Tongue (tissue), 2 donors: ENCODE results near the gene CHD1L. TPM values are rescaled to one million over a fixed set of nuclear protein-coding genes. Genes with fewer than 3 reads are reported as not detected.
"Not testable (repeated sequence)": the region's sequence is repeated elsewhere in the genome, so short reads cannot be mapped to it uniquely, and the experiment has no call there.

Source experiments
- DNase-seq: peaks from one replicate; pipeline ENCODE4 v3.0.0-alpha.2; 2015
- total RNA-seq: library from RNA; depleted of rRNA; stranded (reverse); fragments of >200 nt; gene quantifications from one replicate; pipeline ENCODE4 v1.2.3, GENCODE V29; 2014

The CHD1L gene
- total RNA-seq, 1 donor from 2014 or later, result 32.7 TPM

DNA sequence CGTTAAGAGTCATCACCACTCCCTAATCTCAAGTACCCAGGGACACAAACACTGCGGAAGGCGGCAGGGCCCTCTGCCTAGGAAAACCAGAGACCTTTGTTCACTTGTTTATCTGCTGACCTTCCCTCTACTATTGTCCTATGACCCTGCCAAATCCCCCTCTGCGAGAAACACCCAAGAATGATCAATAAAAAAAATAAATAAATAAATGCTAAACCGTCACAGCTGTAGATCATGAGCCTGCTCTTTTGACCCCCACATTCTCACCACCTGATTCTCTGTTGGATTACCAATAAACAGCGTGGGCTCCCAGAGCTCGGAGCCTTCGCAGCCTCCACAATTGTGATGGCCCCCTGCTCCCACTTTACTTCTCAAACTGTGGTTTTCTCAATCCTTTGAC, 8.6 kb upstream of the CHD1L start:
- DNase-seq, result not testable (repeated sequence)

DNA sequence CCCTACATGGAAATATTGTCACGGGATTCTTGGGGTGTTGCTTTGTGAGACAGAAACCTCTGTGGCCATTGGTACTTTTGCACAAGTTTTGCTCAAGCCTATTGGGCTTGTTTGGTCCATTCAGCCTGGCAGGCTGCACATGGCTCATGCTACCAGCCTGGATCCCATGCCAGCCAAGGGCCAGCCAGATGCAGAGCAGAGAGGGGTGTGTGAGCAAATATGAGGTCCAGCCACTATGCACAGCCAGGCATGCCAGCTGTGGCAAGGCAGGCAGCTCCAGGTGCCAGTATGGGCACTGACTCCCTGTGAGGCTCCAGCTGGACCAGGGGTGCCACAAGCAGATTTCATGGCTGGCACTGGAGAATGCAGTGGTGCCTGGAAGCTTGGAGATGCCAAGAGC, 6.7 kb upstream of the CHD1L start:
- DNase-seq, result no peak

DNA sequence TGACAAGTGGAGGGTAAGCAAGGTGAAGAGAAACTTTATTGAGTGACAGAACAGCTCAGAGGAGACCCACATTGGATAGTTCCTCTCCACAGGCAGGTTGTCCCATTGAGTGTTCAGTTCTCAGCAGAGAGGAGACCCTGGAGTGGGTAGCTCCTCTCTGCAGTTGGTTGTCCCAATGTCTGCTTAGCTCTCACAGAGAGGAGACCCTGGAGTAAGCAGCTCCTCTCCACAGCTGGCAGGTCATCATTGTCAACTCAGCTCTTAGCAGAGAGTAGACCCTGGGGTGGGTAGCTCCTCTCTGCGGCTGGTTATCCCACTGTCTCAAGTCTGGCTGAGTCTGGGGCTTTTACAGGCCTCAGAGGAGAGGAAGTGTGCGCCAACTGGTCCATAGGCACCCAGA, 6.0 kb upstream of the CHD1L start:
- DNase-seq, result no peak

DNA sequence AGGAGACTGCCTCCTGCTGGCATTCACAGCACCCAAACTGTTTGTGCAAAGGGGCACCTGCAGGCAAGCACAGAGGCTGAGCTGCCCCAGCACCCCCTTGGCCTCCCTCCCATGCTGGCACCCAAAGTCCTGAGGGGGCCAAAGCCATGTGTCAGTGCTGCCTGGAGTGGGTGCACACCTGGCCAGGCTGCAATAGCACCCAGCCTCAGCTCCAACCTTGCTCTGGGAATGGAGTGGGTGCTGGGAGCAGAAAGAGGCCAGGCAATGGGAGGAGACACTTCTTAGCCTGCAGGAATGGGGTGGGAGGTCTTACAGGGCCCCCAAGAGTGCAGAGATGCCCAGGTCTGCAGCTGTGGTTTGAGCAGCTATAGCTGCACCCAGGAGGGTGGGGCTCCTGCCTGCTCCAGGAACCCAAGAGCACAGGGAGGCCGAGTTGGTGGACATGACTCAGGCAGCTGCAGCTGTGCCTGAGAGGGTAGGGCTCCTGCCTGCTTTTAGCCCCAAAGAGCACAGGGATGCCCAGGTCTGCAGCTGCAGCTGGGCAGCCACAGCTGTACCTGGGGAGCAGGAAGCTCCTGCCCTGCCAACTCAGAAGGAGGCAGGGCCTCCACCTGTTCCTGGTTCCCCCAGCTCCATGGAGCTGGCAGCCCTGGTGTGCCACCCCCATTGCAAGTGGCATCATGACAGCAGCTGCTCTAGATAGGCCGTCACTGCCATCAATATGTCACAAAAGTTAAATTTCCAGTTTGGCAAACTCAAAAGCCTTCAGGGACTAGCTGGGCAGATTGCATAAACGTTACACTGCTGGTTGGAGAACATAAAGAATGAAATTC, 5.3 kb upstream of the CHD1L start:
- no peak for DNase-seq

DNA sequence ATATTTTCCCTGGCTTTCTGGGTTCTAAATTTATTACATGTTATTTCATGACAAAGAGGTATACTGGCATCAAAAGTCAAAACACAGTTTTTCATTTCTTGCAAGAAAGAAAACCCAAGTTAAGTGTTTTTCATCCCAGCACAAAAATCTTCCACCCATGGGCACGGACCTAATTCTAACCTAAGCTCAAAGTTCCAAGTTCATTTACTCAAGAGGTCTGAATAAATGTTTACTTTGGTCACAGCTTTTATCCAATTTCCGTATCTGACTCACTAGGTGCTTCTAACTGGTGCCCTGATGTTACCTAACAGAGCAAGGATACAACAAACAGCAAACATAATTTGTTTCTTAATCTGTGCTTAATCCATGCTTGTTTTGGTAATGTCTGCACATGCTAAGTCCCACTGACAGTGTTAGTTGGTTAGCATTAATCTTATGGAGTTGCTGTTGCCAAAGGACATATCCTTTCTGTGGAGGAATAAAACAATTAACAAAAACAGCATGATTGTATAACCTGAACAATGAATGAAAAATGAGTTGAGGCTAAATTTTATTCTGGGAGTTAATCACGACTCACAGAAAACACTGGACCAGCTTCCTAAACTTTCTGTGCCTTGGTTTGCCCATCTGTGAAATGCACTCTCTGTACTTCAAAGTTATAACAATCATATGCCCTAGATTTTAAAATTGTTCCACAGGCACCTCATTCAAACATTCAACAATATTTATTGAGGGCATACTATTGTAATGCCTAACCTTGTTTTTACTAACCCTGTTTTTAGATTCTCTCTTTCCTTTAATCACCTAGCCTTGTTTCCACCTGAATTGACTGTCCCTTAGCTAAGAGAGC, 4.2 kb upstream of the CHD1L start:
- no peak for DNase-seq

DNA sequence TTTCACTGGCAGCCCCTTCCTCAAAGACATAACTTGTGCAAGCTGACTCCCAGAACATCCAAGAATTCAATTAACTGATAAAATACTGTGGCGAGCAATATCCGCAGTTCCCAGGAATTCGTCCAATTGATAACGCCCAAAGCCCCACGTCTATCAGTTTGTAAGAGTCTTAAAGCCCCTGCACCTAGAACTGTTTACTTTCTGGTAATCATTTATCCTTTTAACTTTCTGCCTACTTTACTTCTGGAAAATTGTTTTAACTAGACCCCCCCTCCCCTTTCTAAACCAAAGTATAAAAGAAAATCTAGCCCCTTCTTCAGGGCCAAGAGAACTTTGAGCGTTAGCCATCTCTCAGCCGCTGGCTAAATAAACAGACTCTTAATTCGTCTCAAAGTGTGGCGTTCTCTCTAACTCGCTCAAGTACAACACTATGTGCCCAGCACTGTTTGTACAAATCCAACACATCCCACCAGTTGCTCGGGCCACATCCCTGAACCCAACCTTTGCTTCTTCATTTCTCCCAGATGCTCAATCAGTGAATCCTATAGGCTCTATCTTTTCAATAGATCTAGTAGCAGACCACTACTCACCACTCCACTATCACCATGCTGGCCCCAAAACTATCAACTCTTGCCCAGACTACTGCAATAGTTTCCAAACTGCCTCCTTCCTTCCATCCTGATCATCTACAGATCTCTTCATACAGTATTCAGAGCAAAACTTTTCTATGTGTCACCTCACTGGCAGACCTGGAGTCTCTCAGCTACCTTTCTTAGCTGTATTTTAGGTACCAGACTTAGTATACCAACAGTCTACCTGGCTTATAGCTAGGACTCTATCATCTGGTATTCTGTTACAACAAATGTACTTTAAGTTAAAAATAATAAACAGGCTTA, 3.3 kb upstream of the CHD1L start:
- DNase-seq, result no peak

DNA sequence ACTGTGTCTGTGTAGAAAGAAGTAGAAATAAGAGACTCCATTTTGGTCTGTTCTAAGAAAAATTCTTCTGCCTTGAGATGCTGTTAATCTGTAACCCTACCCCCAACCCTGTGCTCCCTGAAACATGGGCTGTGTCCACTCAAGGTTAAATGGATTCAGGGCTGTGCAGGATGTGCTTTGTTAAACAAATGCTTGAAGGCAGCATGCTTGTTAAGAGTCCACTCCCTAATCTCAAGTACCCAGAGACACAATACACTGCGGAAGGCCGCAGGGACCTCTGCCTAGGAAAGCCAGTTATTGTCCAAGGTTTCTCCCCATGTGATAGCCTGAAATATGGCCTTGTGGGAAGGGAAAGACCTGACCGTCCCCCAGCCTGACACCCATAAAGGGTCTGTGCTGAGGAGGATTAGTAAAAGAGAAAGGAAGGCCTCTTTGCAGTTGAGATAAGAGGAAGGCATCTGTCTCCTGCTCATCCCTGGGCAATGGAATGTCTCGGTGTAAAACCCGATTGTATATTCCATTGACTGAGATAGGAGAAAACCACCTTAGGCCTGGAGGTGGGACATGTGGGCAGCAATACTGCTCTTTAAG, 2.3 kb upstream of the CHD1L start:
- not testable (repeated sequence) for DNase-seq

DNA sequence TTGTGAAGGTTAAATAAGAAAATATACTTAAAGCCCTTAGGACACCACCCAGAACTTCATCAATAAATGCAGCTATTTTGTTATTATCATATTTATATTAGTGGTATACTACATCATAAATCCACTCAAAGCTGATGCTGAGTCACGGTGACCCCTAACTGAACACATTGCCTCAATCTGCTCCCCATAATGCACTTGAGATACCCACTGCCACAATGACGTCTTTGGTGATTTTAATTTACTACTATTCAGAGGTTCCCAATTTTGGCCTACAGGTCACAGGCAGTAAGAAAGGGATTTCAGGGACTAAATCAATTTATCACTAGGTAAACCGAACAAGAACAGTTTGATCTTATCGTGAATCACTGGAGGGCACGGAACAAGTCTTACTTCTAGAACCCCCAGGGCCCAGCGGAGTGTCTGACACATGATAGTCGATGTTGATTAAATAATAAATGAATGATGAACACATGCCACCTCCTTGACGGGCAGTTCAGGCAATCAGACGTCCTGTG, 493 bp upstream of the CHD1L start:
- no peak for DNase-seq

DNA sequence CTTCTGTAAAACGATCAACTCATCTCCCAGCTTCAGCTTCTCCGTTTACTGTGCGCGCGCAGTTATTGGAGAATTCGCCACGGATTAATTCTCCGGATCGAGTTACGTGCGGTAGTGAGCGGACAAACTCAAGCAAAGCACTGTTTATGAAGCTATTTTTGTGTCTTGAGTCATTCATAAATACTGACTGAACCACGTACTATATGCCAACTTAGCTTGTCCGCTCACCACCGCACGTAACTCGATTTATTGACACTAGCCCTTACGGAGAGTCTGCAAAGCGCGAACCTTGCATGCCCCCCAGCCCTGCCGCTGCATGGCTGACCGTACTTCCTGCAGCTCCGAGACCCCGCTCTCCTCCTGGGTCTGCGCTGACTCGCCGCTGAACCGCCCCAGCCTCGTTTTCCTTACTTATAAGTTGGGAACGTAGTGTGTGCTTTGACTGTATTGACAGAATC, 773 bp downstream of the CHD1L start:
- DNase-seq, result no peak

DNA sequence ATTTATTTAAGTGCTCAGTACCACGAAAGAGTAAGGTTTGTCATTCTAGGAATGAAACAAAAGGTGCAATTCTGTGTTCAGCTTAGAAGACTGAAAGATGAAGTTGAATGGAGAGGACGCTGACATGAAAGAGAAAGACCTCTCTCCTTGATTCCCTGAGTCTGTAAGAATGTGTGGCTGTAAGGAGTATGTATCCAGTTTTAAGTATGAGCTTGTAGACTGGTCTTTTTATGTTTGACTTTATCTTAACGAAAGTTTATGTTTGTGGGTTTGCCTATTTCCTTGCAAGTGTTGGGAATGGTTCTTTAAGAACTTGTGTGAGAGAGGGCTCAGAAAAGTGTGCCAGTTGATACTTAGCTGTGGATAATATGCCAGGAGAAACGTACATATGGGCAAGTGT, 1.4 kb downstream of the CHD1L start:
- peak; percentile 16 for DNase-seq

DNA sequence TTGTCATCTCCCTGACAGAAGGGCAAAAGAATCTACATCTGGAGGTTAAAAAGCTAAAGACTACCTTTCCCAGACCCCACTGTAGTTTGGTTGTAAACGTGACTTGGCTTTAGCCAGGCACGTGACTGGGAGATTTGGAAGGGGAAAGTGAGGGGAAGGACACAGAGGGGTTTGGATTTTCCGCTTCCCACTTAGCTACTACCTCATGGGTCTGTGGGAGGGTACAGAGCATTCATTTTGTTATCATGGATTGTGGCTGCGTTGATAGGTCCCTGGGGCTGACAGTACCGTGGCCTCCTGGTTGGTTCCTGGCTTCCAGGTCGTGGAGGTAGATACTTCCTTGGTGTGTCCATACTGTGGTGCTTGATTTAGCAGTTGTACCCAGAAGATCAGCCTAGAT, 2.6 kb downstream of the CHD1L start:
- no peak for DNase-seq

DNA sequence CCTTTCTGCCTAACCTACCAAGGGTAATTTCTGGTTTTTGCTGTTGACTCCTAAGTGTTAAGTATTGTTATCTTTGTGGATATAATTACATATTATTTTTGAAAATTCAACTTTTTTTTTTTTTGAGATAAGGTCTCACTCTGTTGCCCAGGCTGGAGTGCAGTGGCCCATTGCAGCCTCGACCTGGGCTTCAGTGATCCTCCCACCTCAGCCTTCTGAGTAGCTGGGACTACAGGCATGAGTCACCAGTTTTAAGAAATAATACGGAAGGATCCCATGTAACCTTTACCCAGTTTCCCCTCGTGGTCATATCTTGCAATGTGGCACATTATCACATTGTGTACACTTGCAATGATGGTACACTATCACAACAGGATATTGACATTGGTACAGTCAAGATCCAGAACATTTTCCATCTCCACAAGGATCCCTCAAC, 3.1 kb downstream of the CHD1L start:
- DNase-seq, result no peak

DNA sequence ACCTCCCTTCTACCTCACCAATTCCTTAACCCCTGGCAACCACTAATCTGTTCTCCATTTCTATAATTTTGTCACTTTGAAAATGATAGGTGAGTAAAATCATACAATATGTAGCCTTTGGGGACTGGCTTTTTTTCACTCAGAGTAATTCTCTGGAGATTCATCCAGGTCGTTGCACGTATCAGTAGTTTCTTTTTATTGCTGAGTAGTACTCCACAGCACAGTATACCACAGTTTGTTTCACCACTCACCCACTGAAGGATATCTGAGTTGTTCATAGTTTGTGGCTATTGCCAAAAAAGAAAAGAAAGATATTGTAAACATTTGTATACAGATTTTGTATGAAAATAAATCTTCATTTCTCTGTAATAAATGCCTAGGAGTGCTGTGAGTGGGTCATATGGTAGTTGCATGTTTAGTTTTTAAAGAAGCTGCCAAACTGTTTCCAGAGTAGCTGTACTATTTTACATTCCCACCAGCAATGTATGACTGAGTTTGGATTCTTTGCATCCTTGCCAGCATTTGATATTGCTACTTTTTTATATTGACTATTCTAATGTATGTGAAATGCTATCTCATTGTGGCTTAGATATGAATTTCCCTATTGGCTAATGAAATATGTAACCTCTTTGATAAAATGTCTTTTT, 3.7 kb downstream of the CHD1L start:
- DNase-seq, result no peak

DNA sequence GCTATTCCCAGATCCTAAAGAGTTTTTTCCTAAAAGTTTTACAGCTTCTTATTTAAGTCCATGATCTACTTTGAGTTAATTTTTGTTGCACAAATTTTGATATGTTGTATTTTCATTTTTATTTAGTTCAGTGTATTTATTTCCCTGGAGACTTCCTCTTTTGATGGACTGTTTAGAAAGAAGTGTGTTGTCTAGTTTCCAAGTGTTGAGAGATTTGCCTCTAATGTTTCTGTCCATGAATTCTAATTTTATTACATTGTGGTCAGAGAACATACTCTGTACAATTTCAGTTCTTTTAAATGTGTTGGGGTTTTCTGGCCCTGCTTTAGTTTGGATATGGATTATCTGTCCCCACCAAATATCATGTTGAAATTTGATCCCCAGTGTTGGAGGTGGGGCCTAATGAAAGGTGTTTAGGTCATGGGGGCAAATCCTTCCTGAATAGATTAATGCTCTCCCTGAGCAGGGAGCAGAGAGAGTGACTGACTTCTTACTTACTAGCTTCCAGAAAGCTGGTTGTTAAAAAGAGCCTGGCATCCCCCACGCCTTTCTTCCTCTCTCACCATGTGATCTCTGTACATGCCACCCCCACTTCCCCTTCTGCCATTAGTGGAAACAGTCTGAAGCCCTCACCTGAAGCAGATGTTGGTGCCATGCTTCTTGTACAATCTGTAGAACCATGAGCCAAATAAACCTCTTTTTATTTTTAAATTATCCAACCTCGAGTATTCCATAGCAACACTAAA, 4.6 kb downstream of the CHD1L start:
- no peak for DNase-seq

DNA sequence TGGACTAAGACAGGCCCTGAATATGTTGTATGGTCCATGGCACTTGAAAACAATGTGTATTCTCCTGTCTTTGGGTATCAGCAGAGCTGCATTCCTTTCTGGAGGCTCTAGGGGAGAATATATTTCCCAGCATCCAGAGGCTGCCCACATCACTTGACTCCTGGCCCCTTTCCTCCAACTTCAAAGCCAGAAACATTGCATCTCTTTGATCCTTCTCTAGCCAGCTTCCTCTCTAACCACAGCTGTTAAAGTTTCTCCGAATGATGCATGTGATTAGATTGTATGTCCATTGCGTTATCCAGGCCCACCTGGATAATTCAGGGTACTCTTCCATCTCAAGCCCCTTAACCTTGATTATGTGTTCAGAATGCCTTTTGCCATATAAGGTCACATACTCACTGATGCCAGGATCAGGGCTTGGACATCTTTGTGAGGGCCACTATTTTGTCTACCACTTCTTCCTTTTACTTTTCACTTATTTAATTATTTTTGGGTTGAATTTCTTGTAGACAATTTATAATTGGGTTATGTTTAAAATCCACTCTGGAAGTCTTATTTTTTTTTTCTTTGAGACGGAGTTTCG, 5.3 kb downstream of the CHD1L start:
- DNase-seq, result no peak

DNA sequence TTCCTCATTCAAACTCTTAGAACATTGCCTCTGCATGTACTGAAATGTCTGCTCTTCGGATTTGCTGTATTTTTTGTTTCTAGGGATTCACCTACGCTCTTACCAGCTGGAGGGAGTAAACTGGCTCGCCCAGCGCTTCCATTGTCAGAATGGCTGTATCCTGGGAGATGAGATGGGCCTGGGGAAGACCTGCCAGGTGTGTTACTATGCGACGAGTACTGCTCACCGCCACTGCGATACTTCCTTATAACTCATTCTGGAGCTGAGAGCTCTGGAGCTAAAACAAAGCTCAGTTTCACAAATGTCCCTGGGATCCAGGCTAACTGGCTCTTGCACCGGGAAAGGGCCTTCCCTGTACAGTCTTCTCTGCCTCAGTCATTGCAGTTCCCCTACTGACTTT, 10.1 kb downstream of the CHD1L start:
- DNase-seq, result no peak

DNA sequence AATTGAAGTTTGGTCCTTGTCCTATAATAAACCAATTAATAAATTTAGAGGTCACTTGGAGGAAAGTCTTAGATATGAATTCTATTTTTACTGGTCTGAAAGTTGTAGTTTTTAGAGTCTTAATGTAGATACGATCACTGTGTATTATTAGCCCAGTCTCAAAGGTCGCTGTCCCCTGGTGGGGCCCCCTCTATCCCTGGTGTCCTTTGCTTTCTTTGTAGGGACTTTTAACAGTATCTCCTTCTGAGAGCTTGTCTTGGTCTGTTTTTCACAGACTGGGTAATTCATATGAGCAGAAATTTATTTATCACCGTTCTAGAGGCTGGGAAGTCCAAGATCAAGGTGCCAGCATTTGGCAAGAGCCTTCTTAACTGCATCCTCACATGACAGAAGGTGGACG, 18.5 kb downstream of the CHD1L start:
- DNase-seq, result no peak

DNA sequence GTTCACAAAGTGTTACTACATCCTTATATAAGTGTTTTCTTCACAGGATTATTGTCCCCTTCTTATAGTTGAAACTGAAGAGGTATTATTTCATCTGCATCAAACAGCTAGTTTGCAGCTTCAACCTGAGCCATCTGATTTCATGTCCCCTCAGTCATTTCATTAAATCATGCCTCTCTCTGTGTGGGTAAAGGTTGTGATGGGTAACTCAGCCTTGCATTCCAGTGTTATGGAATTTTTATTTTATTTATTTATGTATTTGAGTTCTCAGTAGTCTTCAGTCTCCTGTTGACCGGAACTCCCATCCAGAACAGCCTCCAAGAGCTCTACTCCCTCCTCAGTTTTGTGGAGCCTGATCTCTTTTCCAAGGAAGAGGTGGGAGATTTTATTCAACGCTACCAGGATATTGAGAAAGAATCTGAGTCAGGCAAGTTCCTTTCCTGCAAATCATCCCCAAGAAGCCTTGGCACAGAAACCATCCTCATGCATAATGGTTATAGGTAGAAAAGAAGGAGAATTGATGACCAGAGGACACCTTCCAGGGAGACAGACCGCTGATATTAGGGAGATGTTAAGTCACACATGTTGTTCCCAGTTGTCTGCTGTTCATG, 21.8 kb downstream of the CHD1L start:
- no peak for DNase-seq

DNA sequence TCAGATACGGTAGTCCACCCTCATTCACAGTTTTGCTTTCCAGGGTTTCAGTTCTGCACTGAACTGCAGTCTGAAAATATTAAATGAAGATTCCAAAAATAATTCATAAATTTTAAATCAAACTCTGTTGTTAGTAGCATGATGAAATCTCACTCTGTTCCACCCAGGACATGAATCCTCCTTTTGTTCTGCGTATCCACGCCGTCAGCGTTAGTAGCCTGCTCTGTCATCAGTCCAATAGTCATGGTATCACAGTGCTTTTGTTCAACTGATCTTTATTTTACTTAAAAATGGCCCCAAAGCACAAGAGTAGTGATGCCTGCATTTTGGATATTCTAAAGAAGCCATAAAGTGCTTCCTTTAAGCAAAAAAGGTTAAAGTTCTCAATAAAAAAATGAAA, 23.9 kb downstream of the CHD1L start:
- DNase-seq, result no peak

DNA sequence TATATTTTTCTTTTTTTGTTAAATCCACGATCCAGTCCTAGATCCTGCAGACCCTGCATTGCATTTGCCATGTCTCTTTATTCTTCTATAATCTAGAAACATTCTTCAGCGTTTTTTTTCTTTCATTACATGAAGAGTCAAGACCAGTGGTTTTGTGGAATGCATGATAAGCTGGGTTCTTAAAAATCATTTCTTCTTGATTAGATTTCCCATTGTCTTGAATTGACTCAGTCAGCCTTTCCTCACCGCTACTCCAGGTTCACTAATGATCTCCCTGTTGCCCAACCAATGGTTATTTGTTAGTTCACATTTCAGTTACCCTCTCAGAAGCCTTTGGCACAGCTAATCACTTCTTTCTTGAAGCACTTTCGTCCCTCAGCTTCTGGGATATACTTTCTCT, 25.2 kb downstream of the CHD1L start:
- no peak for DNase-seq
